HG02642 (cell line): ENCODE measurements around the gene GPR183.
"Not testable (repeated sequence)": the region's sequence is repeated elsewhere in the genome, so short reads cannot be mapped to it uniquely, and the experiment has no call there.

Source experiments
- ATAC-seq: cut with Tn5 transposase; IDR thresholded peaks from one replicate; pipeline ENCODE4 v1.9.1; 2021; ENCODE audit warnings: mild to moderate bottlenecking; ENCODE audit not compliant: unreplicated experiment, poor library complexity

The GPR183 gene

DNA sequence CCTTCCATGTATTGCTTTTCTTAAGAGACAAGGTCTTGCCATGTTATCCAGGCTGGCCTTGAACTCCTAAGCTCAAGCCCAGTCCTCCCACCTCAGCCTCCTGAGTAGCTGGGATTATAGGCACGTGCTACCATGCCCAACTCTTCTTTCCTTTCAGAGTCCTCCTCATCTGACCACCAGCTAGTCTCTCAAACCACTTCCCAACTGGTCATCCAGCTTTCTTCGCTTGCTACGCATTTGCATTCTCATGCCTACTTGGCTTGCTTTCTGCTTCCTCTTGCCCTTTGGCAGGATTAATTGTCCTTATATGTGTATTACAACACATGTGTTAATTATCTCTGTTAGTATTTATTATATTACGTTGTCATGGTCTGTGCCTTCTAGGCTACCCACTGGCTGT lies 55.3 kb downstream of the GPR183 start:
- ATAC-seq: no peak

DNA sequence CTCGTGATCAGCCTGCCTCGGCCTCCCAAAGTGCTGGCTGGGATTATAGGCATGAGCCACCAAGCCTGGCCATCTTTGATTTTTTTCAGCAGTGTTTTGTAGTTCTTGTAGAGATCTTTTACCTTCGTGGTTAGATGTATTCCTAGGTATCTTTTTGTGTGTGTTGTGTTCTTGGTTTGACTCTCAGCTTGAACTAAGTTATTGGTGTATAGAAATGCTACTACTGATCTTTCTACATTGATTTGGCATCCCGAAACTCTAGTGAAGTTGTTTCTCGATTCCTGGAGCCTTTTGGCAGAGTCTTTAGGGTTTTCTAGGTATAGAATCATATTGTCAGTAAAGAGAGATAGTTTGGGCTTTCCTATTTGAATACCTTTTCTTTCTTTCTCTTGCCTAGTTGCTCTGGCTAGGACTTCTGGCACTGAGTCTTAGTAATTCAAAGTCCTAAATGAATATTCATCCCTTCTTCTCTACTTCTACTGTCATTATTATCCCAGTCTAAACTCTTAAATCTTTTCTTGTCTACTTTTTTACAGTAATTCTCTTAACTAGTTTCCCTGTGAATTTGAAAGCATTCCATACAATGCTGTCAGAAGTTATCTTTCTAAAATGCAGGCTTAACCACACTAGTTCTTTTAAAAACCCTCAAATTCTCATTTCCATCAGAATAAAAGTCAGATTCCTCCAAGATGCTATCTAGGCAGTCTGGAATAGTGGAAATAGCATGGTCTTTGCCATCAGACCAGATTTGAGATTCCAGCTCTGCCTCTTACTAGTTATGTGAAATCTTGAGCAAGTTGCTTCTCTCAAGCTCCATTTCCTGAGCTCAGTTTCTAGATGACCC lies 56.0 kb downstream of the GPR183 start:
- no peak for ATAC-seq

DNA sequence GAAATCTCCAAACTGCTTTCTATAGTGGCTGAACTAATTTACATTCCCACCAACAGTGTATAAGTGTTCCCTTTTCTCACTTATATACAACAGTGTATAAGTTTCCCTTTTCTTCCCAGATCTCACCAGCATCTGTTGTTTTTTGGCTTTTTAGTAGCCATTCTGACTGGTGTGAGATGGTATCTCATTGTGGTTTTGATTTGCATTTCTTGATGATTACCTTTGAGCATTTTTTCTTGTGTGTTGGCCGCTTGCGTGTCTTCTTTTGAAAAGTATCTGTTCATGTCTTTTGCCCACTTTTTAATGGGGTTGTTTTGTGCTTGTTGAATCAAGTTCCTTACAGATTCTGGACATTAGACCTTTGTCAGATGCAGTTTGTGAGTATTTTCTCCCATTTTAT lies 57.6 kb downstream of the GPR183 start:
- not testable (repeated sequence) for ATAC-seq

DNA sequence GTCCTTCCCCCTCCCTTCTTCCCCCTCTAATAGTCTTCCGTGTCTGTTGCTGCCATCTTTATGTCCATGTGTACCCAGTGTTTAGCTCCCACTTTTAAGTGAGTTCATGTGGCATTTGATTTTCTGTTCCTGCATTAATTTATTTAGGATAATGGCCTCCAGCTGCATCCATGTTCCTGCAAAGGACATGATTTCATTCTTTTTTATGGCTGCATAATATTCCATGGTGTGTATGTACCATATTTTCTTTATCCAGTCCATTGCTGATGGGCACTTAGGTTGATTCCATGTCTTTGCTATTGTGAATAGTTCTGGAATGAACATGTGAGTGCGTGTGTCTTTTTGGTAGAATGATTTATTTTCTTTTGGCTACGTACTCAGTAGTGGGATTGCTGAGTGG lies 58.0 kb downstream of the GPR183 start:
- ATAC-seq: not testable (repeated sequence)

DNA sequence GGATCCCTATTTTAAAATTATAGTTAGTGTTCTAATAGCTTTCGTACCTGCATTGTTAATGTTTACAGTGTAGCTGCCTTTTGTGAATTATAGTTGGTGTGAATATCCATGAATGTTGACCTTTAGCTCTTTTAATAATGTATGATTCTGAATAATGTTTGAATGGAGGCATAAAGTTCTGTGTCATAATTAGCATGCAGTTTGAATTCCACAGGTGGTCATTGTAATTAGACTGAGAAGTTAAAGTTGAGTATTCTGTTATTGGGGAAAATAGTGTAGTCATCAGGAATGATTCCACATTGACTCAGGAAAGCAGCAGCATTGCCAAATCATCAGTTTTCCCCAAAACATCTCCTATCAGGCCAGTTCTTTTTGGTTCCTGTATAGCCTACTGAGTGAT lies 61.1 kb downstream of the GPR183 start:
- ATAC-seq: no peak
